GM12878 (cell line): ENCODE results near the gene TUBB1. TPM values are rescaled to one million over a fixed set of nuclear protein-coding genes. Genes with fewer than 3 reads are reported as not detected.

Experiments
- ASH2L ChIP-seq: fragments of 300-600, 200-600 bp; sonication (generic); IDR thresholded peaks from 2 replicates; pipeline ENCODE4 v1.6.1; 2017; ENCODE audit warnings: low read depth, mild to moderate bottlenecking, borderline replicate concordance
- BCL11A ChIP-seq: IDR thresholded peaks from 2 replicates; pipeline ENCODE4 v1.6.1; 2011; ENCODE audit warnings: low read depth, low read length
- BHLHE40 ChIP-seq, 2 experiments: fragments of 450-650 bp in 1 of 2; IDR thresholded peaks; 2 replicates each; pipeline ENCODE4 v1.6.1; 2011 to 2017; ENCODE audit warnings: low read depth in 2 of 2, borderline replicate concordance in 1 of 2, improper control_type of control experiment in 1 of 2, low read length in 1 of 2, mild to moderate bottlenecking in 1 of 2
- CHD1 ChIP-seq: IDR thresholded peaks from 2 replicates; pipeline ENCODE4 v1.6.1; 2012; ENCODE audit warnings: low read depth, low read length, improper control_type of control experiment
- CHD4 ChIP-seq: fragments of 200-600 bp; sonication (generic); IDR thresholded peaks from 2 replicates; pipeline ENCODE4 v1.6.1; 2016; ENCODE audit warnings: mild to moderate bottlenecking
- EED ChIP-seq: sonication (generic); IDR thresholded peaks from 2 replicates; pipeline ENCODE4 v1.6.1; 2016; ENCODE audit warnings: antibody characterized with exemption, low read depth
- EP300 ChIP-seq, 2 experiments: fragments of 150-350 bp in 1 of 2; IDR thresholded peaks; 2 replicates each; pipeline ENCODE4 v1.6.1; 2011 to 2012; ENCODE audit warnings: low read depth in 2 of 2, low read length in 2 of 2, borderline replicate concordance in 1 of 2, improper control_type of control experiment in 1 of 2, inconsistent platforms in 1 of 2; ENCODE audit not compliant: control insufficient read depth in 1 of 2
- GABPA ChIP-seq: IDR thresholded peaks from 2 replicates; pipeline ENCODE4 v1.6.1; 2014; ENCODE audit warnings: antibody characterized with exemption, low read depth, mild to moderate bottlenecking, inconsistent platforms
- HDAC2 ChIP-seq: fragments of 200-600 bp; sonication (generic); IDR thresholded peaks from 2 replicates; pipeline ENCODE4 v1.6.1; 2017
- MEF2B ChIP-seq: fragments of 450-650 bp; IDR thresholded peaks from 2 replicates; pipeline ENCODE4 v1.6.1; 2018; ENCODE audit warnings: mild to moderate bottlenecking, moderate library complexity; ENCODE audit not compliant: partially characterized antibody, poor library complexity, severe bottlenecking
- MTA2 ChIP-seq: fragments of 450-650 bp; IDR thresholded peaks from 2 replicates; pipeline ENCODE4 v1.6.1; 2016; ENCODE audit warnings: low read depth, mild to moderate bottlenecking, moderate library complexity
- NR2C2 ChIP-seq: IDR thresholded peaks from 2 replicates; pipeline ENCODE4 v1.6.1; 2011; ENCODE audit warnings: borderline replicate concordance, low read depth; ENCODE audit not compliant: control insufficient read depth, insufficient read length
- PML ChIP-seq: IDR thresholded peaks from 2 replicates; pipeline ENCODE4 v1.6.1; 2012; ENCODE audit warnings: low read length, inconsistent platforms
- POLR2AphosphoS2 ChIP-seq: IDR thresholded peaks from 2 replicates; pipeline ENCODE4 v1.6.1; 2011; ENCODE audit warnings: low read depth, mild to moderate bottlenecking, low read length, improper control_type of control experiment, moderate library complexity
- RUNX3 ChIP-seq: IDR thresholded peaks from 2 replicates; pipeline ENCODE4 v1.6.1; 2012; ENCODE audit warnings: low read length, inconsistent platforms
- SIN3A ChIP-seq: IDR thresholded peaks from 2 replicates; pipeline ENCODE4 v1.6.1; 2012; ENCODE audit warnings: low read depth, low read length, improper control_type of control experiment
- SKIL ChIP-seq: fragments of 450-650 bp; IDR thresholded peaks from 2 replicates; pipeline ENCODE4 v1.6.1; 2017; ENCODE audit warnings: mild to moderate bottlenecking, low read depth, inconsistent platforms; ENCODE audit not compliant: poor library complexity, severe bottlenecking
- ZBED1 ChIP-seq: IDR thresholded peaks from 2 replicates; pipeline ENCODE4 v1.6.1; 2016; ENCODE audit warnings: borderline replicate concordance
- polyA plus RNA-seq, 11 experiments: library from polyadenylated mRNA; depleted of rRNA in 4 of 11; unstranded in 6 of 11; stranded (reverse) in 5 of 11; fragments of >200 nt; fragmentation: Nextera tagmentation in 4 of 11; fragmentation: Illumina TruSeq in 1 of 11; extraction: Ambion mirVana in 4 of 11; extraction: Trizol in 1 of 11; gene quantifications; 1 replicate in 1 of 11; 2 replicates in 10 of 11; pipeline versions ENCODE4 v1.2.1 to v1.2.3, GENCODE V29; 2011 to 2016; ENCODE audit warnings: inconsistent platforms in 2 of 11, missing spikeins in 2 of 11, low read depth in 1 of 11
- total RNA-seq, 4 experiments: library from RNA; depleted of rRNA in 3 of 4; stranded (reverse); fragments of >200 nt in 3 of 4; fragmentation: Illumina TruSeq in 1 of 4; extraction: Trizol in 1 of 4; gene quantifications; 2 replicates each; pipeline versions ENCODE4 v1.2.1 to v1.2.3, GENCODE V29; 2013 to 2021
- TF ChIP-seq, protein P1 (sequence below): fragments of 450-650 bp; formaldehyde crosslinking; IDR thresholded peaks from 2 replicates; pipeline ENCODE4 v1.4.0; 2020; ENCODE audit warnings: mild to moderate bottlenecking, moderate library complexity
- TF ChIP-seq, protein P2 (sequence below): IDR thresholded peaks from 2 replicates; pipeline ENCODE4 v1.6.1; 2012; ENCODE audit warnings: low read depth, low read length, improper control_type of control experiment

The TUBB1 gene
- total and polyA plus RNA-seq, 10 of the 15 experiments (the other 5 are each of a cell fraction or from before 2014, with no cell fraction given) = 0.02 to 0.20 (median 0.06) TPM; not detected in 3

DNA sequence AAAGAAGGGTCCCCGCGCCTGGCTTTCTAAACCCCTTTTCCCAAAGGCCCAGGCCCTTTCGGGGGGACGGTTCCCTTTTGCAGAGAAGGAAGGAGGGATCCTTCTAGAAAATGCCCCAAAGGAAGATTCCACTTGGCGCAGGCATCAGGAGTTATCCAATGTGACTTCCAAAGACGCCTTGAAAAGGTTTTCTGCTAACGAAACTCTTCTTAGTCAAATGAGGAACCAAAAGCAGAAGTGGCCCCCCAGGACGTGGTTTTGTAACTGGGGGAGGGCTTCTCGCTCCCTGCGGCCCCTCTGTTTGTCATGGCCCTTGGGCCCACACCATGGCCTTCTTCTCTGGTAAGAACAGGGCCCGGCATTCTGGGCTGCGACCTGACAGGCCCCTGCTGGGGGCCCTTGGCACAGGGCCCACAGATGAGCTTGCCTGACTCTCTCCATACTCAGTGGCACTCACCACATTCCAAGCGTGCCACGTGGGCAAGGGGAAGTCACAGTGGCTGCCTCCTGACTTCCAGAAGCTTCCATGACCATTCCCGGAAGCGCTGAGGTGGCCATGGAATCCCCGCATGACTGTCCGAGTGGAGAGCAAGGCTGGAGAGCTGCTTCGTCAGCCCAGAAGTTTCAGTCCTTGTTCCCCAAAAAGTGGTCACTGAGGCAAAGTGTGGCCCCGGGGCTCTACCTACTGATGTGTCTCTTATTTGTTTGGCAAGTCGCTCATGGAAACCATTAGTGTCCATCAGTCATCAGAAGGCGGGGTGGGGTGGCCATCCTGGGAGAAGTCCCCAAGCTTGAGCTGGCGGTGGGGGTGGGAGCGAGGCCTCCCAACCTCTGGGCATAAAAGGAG, 11.3 kb upstream of the TUBB1 start (continued):
- TF ChIP-seq SIN3A (0 out of 2 replicates have a peak, but pooled peaks have one; percentile 40), SKIL (peak; percentile 70), ASH2L (no peak; the same call in 1 of the 2 replicates), EED (peak; percentile 100), MEF2B (peak; percentile 79), NR2C2 (no peak), RUNX3 (peak; percentile 96), PML (peak; percentile 76; the same call in 1 of the 2 replicates), HDAC2 (no peak), CHD1 (0 out of 2 replicates have a peak, but pooled peaks have one; percentile 55), CHD4 (no peak; the same call in 1 of the 2 replicates), POLR2AphosphoS2 (no peak), ZBED1 (peak; percentile 86), BCL11A (peak; percentile 99), GABPA (no peak), BHLHE40 (IDR thresholded peaks at IDR 0.05; ENCODE audit: borderline replicate concordance in 1 of 2, low read depth in 2 of 2, low read length in 1 of 2) (peak; percentile 71 to 72), EP300 (IDR thresholded peaks at IDR 0.05; ENCODE audit: borderline replicate concordance in 1 of 2, control insufficient read depth in 1 of 2, low read depth in 2 of 2, low read length in 2 of 2) (peak; percentile 86 to 94; a peak in 3 of 4 replicates), MTA2 (peak; percentile 92)
- TF ChIP-seq, protein P1, sequence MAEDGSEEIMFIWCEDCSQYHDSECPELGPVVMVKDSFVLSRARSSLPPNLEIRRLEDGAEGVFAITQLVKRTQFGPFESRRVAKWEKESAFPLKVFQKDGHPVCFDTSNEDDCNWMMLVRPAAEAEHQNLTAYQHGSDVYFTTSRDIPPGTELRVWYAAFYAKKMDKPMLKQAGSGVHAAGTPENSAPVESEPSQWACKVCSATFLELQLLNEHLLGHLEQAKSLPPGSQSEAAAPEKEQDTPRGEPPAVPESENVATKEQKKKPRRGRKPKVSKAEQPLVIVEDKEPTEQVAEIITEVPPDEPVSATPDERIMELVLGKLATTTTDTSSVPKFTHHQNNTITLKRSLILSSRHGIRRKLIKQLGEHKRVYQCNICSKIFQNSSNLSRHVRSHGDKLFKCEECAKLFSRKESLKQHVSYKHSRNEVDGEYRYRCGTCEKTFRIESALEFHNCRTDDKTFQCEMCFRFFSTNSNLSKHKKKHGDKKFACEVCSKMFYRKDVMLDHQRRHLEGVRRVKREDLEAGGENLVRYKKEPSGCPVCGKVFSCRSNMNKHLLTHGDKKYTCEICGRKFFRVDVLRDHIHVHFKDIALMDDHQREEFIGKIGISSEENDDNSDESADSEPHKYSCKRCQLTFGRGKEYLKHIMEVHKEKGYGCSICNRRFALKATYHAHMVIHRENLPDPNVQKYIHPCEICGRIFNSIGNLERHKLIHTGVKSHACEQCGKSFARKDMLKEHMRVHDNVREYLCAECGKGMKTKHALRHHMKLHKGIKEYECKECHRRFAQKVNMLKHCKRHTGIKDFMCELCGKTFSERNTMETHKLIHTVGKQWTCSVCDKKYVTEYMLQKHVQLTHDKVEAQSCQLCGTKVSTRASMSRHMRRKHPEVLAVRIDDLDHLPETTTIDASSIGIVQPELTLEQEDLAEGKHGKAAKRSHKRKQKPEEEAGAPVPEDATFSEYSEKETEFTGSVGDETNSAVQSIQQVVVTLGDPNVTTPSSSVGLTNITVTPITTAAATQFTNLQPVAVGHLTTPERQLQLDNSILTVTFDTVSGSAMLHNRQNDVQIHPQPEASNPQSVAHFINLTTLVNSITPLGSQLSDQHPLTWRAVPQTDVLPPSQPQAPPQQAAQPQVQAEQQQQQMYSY = no peak
- TF ChIP-seq, protein P2, sequence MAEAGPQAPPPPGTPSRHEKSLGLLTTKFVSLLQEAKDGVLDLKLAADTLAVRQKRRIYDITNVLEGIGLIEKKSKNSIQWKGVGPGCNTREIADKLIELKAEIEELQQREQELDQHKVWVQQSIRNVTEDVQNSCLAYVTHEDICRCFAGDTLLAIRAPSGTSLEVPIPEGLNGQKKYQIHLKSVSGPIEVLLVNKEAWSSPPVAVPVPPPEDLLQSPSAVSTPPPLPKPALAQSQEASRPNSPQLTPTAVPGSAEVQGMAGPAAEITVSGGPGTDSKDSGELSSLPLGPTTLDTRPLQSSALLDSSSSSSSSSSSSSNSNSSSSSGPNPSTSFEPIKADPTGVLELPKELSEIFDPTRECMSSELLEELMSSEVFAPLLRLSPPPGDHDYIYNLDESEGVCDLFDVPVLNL = no peak
